GF-D8 (cell line): ENCODE data around the gene NCK1.

Source experiments
- DNase-seq: peaks from one replicate; lab custom pipeline; 2025; lab: John Stamatoyannopoulos, UW

Gene NCK1

GRCh38 chr3:136908297-136908696 lies 46.3 kb downstream of the NCK1 start:
- DNase-seq: no peak

- no peak for DNase-seq
These were observed 47.2 kb downstream of the NCK1 start for GRCh38 chr3:136909187-136909586.

- no peak for DNase-seq
These were observed 48.7 kb downstream of the NCK1 start for GRCh38 chr3:136910697-136911096.

- no peak for DNase-seq
These were observed 51.2 kb downstream of the NCK1 start for GRCh38 chr3:136913168-136913567.

DNA sequence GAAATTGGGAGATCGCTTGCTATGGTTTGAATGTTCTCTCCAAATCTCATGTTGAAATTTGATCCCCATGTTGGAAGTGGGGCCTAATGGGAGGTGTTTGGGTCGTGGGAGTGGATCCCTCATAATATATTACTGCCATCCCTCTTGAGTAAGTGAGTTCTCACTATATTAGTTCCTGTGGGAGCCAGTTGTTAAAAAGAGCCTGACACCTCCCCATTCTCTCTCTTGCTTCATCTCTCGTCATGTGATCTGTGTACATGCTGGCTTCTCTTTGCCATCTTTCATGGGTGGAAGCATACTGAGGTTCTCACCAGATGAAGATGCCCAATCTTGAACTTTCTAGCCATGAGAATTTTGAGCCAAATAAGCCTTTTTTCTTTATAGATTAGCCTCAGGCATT lies 52.7 kb downstream of the NCK1 start:
- no peak for DNase-seq

- DNase-seq: no peak
These were observed 54.2 kb downstream of the NCK1 start for GRCh38 chr3:136916223-136916622.

- DNase-seq: no peak
These were observed 58.0 kb downstream of the NCK1 start for GRCh38 chr3:136919799-136920580.

DNA sequence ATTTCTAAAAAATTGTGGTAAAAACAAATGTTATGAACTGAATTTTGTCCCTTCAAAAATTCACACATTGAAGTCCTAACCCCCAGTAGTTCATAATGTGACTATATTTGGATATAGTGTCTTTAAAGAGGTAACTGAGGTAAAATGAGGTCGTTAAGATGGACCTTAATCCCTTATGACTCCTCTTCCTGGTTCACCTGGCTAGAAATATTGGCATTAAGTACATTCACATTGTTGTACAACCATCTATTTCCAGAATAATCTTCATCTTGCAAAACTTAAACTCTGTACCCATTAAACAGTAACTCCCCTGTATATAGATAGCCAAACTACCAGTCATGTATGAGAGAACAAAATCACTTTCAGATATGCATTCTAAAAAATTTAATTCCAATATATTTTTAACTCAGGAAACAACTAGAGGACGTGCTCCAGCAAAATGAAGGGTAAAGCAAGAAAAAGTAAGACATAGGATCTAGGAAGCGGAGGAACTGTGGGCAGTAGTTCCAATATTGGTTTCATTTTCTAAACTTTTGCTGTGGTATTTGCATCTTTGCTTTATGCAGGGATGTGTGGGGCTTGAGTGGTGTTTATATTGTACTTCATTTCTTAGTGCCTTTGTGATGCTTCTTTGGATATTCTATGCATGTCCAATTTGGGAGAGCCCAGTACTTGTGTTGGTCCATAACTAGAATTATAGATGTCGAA lies 59.0 kb downstream of the NCK1 start:
- no peak for DNase-seq

DNA sequence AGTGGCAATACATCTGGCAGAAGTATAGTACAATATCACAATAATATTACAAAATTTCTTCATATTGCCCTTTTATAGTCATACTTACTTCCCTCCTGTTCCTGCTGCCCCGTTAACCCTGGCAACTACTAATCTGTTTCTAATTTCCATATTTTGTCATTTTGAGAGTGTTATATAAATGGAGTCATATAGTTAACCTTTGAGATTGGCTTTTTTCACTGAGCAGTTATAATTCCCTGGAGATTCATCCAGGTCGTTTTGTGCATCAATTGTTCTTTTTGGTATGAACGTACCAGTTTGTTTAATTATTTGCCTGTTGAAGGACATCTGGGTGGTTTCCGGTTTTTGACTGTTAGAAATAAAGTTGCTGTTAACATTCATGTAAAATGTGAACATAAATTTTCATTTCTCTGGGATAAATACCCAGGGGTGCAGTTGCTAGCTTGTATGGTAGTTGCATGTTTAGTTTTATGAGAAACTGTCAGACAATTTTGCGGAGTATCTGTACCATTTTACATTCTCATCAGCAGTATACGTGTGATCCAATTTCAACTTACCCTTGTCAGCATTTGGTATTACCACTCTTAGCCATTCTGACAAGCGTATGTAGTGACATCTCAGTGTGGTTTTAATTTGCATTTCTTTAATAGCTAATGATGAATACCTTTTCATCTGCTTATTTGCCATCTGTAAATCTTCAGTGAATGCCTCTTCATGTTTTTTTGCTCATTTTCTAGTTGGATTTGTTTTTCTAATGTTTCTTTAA lies 63.6 kb downstream of the NCK1 start:
- no peak for DNase-seq

- no peak for DNase-seq
These were observed 66.2 kb downstream of the NCK1 start for GRCh38 chr3:136928240-136928639.

DNA sequence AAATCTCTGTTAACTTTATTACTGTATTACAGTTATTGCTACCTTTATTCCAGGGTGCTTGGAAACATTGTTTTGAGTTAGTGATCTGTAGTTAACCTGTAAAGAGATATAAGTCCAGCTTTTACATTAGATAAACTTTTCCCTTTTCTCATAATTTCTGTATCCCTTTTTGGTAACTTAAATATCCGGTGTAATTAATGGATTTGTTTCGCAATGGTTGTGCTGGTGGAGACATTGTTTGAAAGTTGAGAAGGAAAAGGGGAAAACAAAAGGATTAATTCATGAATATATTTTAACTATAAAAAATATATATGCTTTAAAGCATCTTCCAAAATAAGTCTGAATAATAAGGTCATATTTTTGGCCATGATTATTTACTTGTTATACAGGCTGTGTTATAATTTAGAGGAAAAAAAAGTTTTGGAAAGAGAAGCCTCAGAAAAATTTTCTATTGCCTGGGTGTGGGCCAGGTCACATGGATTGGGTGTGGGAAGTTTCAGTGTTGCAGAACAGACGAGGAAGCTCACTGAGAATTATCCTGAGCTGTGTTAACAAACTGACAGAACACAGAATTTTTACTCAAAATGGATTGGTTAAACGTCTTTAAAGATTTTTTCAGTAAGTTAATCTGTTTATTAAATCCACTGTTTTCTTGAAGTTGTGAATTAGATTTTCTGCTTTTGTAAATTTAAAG lies 68.1 kb downstream of the NCK1 start:
- no peak for DNase-seq

DNA sequence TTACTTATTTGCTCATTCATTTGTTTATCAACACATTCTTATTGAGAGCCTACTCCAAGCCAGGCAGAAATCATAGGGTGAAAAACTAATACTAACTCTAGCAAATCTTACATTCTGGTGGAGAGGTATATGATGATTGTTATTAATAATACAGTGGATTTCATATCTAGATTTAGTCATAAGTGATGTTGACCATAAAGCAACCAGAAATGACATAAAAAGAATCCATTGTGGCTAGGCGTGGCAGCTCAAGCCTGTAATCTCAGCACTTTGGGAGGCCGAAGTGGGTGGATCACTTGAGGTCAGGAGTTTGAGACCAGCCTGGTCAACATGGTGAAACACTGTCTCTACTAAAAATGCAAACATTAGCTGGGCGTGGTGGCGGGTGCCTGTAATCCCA lies 69.6 kb downstream of the NCK1 start:
- DNase-seq: no peak

DNA sequence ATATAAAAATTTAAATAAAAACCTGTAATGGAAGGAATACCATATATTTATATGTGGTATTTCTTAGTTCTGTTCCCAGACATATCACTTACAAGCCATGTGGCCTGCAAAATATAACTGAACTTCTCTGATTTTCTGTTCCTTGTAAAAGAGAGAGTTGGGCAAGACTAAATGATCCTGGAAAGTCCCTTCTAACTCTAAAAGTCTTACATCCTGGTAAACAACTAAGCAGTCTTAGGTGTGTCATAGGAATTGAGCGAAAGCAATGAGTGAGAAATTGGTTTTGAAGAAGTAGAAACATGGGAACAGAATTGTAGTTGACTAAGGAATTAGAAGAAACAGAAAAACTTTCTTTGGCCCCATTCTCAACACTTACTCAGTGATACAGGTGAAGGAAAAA lies 70.5 kb downstream of the NCK1 start:
- no peak for DNase-seq

GRCh38 chr3:136932978-136933772 lies 71.2 kb downstream of the NCK1 start:
- DNase-seq: no peak

- no peak for DNase-seq
These were observed 75.2 kb downstream of the NCK1 start for GRCh38 chr3:136937175-136937574.

DNA sequence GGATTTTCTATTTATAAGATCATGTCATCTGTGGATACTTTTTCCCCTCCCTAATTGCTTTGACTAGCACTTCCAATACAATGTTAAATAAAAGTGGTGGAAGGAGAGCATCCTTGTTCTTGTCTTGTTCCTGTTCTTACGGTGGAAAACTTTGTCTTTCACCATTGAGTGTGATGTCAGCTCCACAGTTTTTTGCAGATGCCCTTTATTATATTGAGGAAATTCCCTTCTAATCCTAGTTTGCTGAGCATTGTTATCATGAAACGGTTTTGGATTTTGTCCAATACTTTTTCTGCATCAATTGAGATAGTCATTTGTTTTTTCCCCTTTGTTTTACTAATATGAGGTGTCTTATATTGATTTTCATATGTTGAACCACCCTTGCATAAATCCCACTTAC lies 75.8 kb downstream of the NCK1 start:
- DNase-seq: no peak

DNA sequence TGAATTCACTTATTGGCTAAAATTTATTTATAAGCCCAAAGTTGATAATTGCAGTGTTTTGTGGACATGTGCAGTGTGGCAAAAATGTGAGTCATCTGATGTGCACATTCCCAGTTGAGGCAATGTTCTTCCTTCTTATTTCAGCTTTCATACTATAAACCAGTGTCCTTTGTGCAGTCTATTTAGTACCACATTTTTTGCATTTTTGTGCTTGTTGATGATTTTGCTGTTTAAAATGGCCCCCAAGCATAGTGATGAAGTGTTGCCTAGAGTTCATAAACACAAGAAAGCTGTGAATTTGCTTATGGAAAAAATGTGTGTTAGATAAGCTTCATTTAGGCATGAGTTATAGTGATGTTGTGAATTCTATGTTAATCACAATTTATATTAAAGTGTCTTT lies 76.3 kb downstream of the NCK1 start:
- no peak for DNase-seq

GRCh38 chr3:136939489-136939888 lies 77.5 kb downstream of the NCK1 start:
- no peak for DNase-seq

GRCh38 chr3:136942803-136943202 lies 80.8 kb downstream of the NCK1 start:
- no peak for DNase-seq

DNA sequence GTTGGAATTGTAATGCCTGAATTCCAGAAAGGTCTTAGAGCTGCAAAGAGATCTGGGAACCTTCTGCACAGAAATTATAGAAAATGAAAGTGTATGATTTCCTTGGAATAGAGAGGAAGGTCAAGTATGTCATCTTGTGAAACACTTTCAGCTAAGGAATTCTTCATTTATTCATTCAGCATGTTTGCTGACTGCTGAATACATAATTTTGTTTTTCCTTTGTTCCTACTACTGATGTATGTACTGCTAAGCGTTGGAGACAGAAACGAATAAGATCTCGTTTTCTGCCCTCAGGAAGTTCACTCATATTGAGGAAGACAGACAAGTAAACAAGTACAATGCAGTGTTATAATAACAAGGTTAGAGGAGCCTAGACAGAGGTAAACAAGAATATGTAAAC lies 81.4 kb downstream of the NCK1 start:
- DNase-seq: no peak

GRCh38 chr3:136946978-136947377 lies 85.0 kb downstream of the NCK1 start:
- no peak for DNase-seq

GRCh38 chr3:136947477-136947876 lies 85.5 kb downstream of the NCK1 start:
- no peak for DNase-seq
